Left ventricle myocardium inferior (tissue), 1 donor: ENCODE results near the gene TCF4. TPM values are rescaled to one million over a fixed set of nuclear protein-coding genes. Genes with fewer than 3 reads are reported as not detected.
A peak's percentile ranks its signal among the peaks of the same experiment; 100 is the strongest.

Source experiments
- DNase-seq: peaks from one replicate; pipeline ENCODE4 v3.0.0-alpha.2; 2020
- H3K27ac ChIP-seq: fragments of 200-600 bp; replicated peaks from 2 replicates; pipeline ENCODE4 v1.8.0; 2021
- H3K27me3 ChIP-seq: fragments of 200-600 bp; 2 replicates; pipeline ENCODE4 v1.8.0; 2021; ENCODE audit warnings: low read depth
- H3K36me3 ChIP-seq: fragments of 200-600 bp; 2 replicates; pipeline ENCODE4 v1.8.0; 2021
- H3K4me1 ChIP-seq: fragments of 200-600 bp; 2 replicates; pipeline ENCODE4 v1.8.0; 2021
- H3K4me3 ChIP-seq: fragments of 200-600 bp; 2 replicates; pipeline ENCODE4 v1.8.0; 2021; ENCODE audit warnings: mild to moderate bottlenecking, moderate library complexity
- H3K9me3 ChIP-seq: fragments of 200-600 bp; replicated peaks from 2 replicates; pipeline ENCODE4 v1.8.0; 2021
- intact Hi-C: fragments of 100-400 bp; cut with micrococcal nuclease; formaldehyde crosslinking; loops from one replicate; pipeline ENCODE4 v1.11.0; 2022
- total RNA-seq: library from RNA; stranded (reverse); fragmentation: NEBNext Ultra II Directional; extraction: Animal tissue kit (Norgen Biotek cat#: 25700); gene quantifications from one replicate; pipeline ENCODE4 v1.2.1, GENCODE V29; 2021
- TF ChIP-seq, protein P1 (sequence below): fragments of 200-600 bp; IDR thresholded peaks from 2 replicates; pipeline ENCODE4 v1.8.0; 2021; ENCODE audit warnings: antibody characterized with exemption, mild to moderate bottlenecking, borderline replicate concordance
- donor health status: DM: no; HTN: yes; CAD: no; lungs with severe emphysema.

TCF4 gene
- total RNA-seq, 1 donor from 2014 or later: 58.9 TPM

DNA sequence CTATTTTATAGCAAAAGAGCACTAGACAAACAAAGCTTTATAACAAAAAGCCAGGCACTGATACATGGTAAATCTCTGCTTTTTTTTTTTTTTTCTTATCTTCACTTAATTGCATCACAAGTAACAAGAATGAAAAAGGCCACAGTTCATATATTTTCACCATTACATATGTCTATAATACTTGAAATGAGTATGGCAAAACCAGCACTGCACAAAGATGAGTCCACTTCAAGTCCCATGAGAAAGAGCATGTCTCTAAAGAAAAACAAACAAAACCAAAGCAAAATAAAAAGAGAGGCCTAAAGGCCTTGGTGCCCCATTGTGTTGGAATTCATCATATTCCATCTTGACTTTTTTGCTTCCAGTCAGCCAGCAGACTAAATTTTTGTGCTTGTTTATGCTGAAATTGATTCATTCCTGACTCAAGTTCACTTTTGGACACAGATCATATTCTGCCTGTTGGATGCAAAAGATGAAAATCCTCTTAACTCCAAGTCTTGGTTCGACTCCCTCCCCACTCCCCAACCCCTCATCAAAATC is 363.8 kb downstream of the TCF4 start:
- intact Hi-C loops: no loop called here
- Histone ChIP-seq H3K4me3 (no peak overlapping the region), H3K9me3 (peaks cover 6% of the 10 kb centered on the region), H3K27me3 (no peaks in the 10 kb centered on the region), H3K4me1 (peaks cover 38% of the 10 kb centered on the region), H3K27ac (peak overlapping the region; percentile 3), H3K36me3 (peaks cover 45% of the 10 kb centered on the region)
- TF ChIP-seq, protein P1, sequence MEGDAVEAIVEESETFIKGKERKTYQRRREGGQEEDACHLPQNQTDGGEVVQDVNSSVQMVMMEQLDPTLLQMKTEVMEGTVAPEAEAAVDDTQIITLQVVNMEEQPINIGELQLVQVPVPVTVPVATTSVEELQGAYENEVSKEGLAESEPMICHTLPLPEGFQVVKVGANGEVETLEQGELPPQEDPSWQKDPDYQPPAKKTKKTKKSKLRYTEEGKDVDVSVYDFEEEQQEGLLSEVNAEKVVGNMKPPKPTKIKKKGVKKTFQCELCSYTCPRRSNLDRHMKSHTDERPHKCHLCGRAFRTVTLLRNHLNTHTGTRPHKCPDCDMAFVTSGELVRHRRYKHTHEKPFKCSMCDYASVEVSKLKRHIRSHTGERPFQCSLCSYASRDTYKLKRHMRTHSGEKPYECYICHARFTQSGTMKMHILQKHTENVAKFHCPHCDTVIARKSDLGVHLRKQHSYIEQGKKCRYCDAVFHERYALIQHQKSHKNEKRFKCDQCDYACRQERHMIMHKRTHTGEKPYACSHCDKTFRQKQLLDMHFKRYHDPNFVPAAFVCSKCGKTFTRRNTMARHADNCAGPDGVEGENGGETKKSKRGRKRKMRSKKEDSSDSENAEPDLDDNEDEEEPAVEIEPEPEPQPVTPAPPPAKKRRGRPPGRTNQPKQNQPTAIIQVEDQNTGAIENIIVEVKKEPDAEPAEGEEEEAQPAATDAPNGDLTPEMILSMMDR: no peak
- DNase-seq: no peak

DNA sequence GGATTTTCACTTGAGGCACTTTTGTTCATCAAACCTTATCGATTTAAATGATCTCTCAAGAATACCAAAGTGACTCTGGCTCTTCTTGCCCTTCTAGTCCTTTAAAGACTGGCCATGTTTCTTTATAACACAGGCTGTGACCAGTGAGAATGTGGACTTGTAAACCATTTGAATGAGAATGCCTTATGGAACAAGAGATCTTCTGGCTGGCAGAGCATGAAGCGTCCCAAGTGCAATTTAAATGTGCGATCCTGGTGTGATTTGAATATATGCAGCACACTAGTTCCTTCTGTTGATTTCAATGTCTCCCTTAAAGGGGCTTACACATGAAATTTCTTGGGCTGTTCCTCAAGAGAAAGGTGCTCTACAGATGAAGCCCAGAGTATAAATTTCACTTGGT is 366.4 kb downstream of the TCF4 start:
- intact Hi-C loops: no loop called here
- H3K27me3 ChIP-seq: no peaks in the 10 kb centered on the region
- no peak overlapping the region for H3K4me3 ChIP-seq
- TF ChIP-seq, protein P1: no peak
- DNase-seq: no peak
- peaks cover 6% of the 10 kb centered on the region for H3K9me3 ChIP-seq
- peaks cover 25% of the 10 kb centered on the region for H3K4me1 ChIP-seq
- H3K27ac ChIP-seq: no peak overlapping the region
- H3K36me3 ChIP-seq: peaks cover 20% of the 10 kb centered on the region

DNA sequence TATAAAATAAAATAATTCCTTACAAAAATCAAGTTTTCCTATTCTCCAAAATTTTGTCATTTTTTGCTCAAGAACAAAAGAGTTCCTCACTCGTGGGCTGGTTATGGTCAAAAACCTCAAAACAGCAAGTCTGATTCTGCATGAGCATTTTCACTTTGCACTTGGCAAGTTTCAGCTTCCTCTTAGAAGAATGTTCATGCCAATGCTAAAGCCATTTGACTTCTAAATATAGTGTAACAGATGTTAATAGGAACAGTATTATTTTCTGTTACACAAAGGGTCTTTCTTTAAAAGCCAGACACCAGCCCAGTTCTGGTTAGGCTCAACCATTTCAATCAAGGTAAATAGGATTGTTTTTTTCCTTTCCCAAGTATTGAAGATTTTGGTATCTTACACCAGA is 367.5 kb downstream of the TCF4 start:
- Histone ChIP-seq H3K4me3 (no peak overlapping the region), H3K36me3 (peaks cover 14% of the 10 kb centered on the region), H3K4me1 (peaks cover 16% of the 10 kb centered on the region), H3K9me3 (peaks cover 6% of the 10 kb centered on the region), H3K27ac (peak overlapping the region; percentile 61), H3K27me3 (no peaks in the 10 kb centered on the region)
- DNase-seq: no peak
- intact Hi-C loops: no loop called here
- TF ChIP-seq, protein P1: no peak

DNA sequence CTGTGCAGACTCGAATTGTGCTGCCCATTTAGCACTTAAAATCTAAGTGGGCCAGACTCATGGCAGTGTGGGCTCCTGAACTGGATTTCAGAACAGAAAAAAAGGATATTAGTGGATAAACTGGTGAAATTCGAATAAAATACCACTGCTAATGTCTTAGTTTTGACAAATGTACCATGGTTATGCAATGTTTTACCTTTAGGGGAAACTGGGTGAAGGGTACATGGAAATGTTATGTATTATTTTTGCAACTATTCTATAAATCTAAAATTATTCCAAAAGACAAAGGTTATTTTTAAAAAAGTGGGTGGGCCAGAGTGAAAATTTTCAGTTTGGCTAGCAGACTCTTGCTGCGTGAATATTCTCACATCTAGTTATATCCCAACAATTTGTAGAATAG is 368.2 kb downstream of the TCF4 start:
- intact Hi-C loops: no loop called here
- peaks cover 8% of the 10 kb centered on the region for H3K36me3 ChIP-seq
- peaks cover 6% of the 10 kb centered on the region for H3K9me3 ChIP-seq

DNA sequence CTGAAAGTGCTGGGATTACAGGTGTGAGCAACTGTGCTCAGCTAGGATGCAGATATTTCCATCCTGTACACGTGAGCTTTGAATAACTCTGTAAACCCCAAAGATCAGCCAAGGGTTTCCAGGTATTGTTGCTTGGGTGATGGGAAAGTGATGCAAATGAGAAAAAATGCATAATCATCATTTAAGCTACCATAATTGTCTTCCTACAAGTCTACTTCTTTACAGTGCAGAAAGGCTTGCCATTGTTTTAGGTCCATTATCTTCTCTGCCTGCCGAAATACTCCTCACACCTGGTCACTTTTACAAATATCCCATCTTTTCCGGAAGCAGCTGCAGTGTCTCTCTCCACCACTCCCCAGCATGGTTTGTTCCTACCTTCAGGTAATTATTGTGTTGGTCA is 368.9 kb downstream of the TCF4 start:
- peaks cover 6% of the 10 kb centered on the region for H3K9me3 ChIP-seq
- H3K27me3 ChIP-seq: no peaks in the 10 kb centered on the region
- H3K36me3 ChIP-seq: peaks cover under 1% of the 10 kb centered on the region
- H3K27ac ChIP-seq: no peak overlapping the region
- no peak overlapping the region for H3K4me3 ChIP-seq
- no peak for DNase-seq
- intact Hi-C loops: no loop called here
- TF ChIP-seq, protein P1: no peak
- H3K4me1 ChIP-seq: peaks cover 16% of the 10 kb centered on the region

More for the DNA sequence above, 368.2 kb downstream of the TCF4 start:
- Histone ChIP-seq H3K27ac (peak overlapping the region; percentile 61), H3K4me1 (peaks cover 16% of the 10 kb centered on the region), H3K4me3 (no peak overlapping the region), H3K27me3 (no peaks in the 10 kb centered on the region)
- TF ChIP-seq, protein P1: no peak
- DNase-seq: no peak
